Mesendoderm (in vitro differentiated cells): ENCODE measurements around the gene SPINT2. TPM values are rescaled to one million over a fixed set of nuclear protein-coding genes. Genes with fewer than 3 reads are reported as not detected.

Source experiments
- DNase-seq: peaks from one replicate; pipeline ENCODE4 v3.0.0; 2013
- H2AK5ac ChIP-seq: 2 replicates; pipeline ENCODE4 v1.6.1; 2013; ENCODE audit warnings: low read length, inconsistent platforms
- H2BK120ac ChIP-seq: 2 replicates; pipeline ENCODE4 v1.6.1; 2013; ENCODE audit warnings: low read depth, mild to moderate bottlenecking, low read length, moderate library complexity, mixed read lengths
- H2BK15ac ChIP-seq: replicated peaks from 2 replicates; pipeline ENCODE4 v1.6.1; 2013; ENCODE audit warnings: low read depth, mild to moderate bottlenecking, moderate library complexity
- H2BK5ac ChIP-seq: 2 replicates; pipeline ENCODE4 v1.6.1; 2013; ENCODE audit warnings: low read length, inconsistent platforms
- H3K18ac ChIP-seq: 2 replicates; pipeline ENCODE4 v1.6.1; 2013; ENCODE audit warnings: mild to moderate bottlenecking, low read length, mixed read lengths
- H3K23ac ChIP-seq: one replicate; pipeline ENCODE4 v1.6.1; 2013; ENCODE audit warnings: low read length
- H3K27ac ChIP-seq: 2 replicates; pipeline ENCODE4 v1.5.1; 2013; ENCODE audit warnings: low read depth, mild to moderate bottlenecking, inconsistent platforms, low read length, moderate library complexity
- H3K27me3 ChIP-seq: 2 replicates; pipeline ENCODE4 v1.6.1; 2013; ENCODE audit warnings: low read length, control low read depth, mild to moderate bottlenecking, inconsistent platforms; ENCODE audit not compliant: insufficient read depth, poor library complexity
- H3K36me3 ChIP-seq: 2 replicates; pipeline ENCODE4 v1.6.1; 2013; ENCODE audit warnings: low read length, inconsistent platforms; ENCODE audit not compliant: control insufficient read depth, insufficient read depth
- H3K4ac ChIP-seq: one replicate; pipeline ENCODE4 v1.6.1; 2013; ENCODE audit warnings: low read depth, mild to moderate bottlenecking, low read length, moderate library complexity
- H3K4me1 ChIP-seq: 2 replicates; pipeline ENCODE4 v1.6.1; 2013; ENCODE audit warnings: low read depth, low read length, inconsistent platforms; ENCODE audit not compliant: control insufficient read depth
- H3K4me2 ChIP-seq: 2 replicates; pipeline ENCODE4 v1.6.1; 2013; ENCODE audit warnings: low read length
- H3K4me3 ChIP-seq: 2 replicates; pipeline ENCODE4 v1.5.1; 2013; ENCODE audit warnings: mild to moderate bottlenecking, low read length
- H3K56ac ChIP-seq: one replicate; pipeline ENCODE4 v1.6.1; 2013; ENCODE audit warnings: low read length
- H3K79me1 ChIP-seq: 2 replicates; pipeline ENCODE4 v1.6.1; 2013; ENCODE audit warnings: low read length, inconsistent platforms
- H3K79me2 ChIP-seq: 2 replicates; pipeline ENCODE4 v1.6.1; 2013; ENCODE audit warnings: mild to moderate bottlenecking, low read length; ENCODE audit not compliant: control insufficient read depth, insufficient read depth
- H3K9ac ChIP-seq: 2 replicates; pipeline ENCODE4 v1.6.1; 2013; ENCODE audit warnings: low read length, inconsistent platforms
- H4K5ac ChIP-seq: one replicate; pipeline ENCODE4 v1.6.1; 2013; ENCODE audit warnings: low read length
- H4K8ac ChIP-seq: one replicate; pipeline ENCODE4 v1.6.1; 2013; ENCODE audit warnings: low read depth, mild to moderate bottlenecking, control low read depth, low read length, moderate library complexity
- WGBS: extraction: QIAGEN DNeasy Blood & Tissue Kit; methylation state at CpG from one replicate; pipeline ENCODE4 v1.1.7; 2013; ENCODE audit warnings: low lambda C conversion rate, missing lambda C conversion rate; ENCODE audit not compliant: insufficient coverage; ENCODE audit errors: extremely low coverage; 5-methylcytosine and 5-hydroxymethylcytosine counted together
- polyA plus RNA-seq, 2 experiments: library from polyadenylated mRNA; stranded (reverse); fragments of 200-250 nt; gene quantifications; one replicate each; pipeline ENCODE4 v1.2.3, GENCODE V29; 2013

The SPINT2 gene, protein sequence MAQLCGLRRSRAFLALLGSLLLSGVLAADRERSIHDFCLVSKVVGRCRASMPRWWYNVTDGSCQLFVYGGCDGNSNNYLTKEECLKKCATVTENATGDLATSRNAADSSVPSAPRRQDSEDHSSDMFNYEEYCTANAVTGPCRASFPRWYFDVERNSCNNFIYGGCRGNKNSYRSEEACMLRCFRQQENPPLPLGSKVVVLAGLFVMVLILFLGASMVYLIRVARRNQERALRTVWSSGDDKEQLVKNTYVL
- 134 TPM for polyA plus RNA-seq (2013, experiment 1 of 2)
- polyA plus RNA-seq (2013, experiment 2 of 2) = 134 TPM

DNA sequence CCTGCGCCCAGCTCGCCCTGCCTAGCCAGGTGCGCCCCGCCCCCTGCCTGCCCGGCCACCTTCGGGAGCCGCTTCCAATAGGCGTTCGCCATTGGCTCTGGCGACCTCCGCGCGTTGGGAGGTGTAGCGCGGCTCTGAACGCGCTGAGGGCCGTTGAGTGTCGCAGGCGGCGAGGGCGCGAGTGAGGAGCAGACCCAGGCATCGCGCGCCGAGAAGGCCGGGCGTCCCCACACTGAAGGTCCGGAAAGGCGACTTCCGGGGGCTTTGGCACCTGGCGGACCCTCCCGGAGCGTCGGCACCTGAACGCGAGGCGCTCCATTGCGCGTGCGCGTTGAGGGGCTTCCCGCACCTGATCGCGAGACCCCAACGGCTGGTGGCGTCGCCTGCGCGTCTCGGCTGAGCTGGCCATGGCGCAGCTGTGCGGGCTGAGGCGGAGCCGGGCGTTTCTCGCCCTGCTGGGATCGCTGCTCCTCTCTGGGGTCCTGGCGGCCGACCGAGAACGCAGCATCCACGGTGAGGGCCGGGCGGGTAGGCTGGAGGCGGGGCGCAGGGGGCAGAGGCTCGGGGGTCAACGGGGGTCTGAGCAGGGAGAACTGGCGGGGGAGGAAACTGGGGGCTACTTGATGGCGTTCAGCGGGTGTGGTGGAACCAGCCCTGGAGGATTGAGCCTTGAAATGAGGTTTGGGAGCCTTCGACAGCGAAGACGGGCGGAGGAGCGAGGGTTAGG is at the start of gene SPINT2:
Gene SPINT2 (plus strand): TSS at position 88 of the 727 bp plus-strand sequence. CDS start 320 bp downstream, at position 408.
- no CpG with 5 or more reads among the region's 78 CpGs for WGBS

DNA sequence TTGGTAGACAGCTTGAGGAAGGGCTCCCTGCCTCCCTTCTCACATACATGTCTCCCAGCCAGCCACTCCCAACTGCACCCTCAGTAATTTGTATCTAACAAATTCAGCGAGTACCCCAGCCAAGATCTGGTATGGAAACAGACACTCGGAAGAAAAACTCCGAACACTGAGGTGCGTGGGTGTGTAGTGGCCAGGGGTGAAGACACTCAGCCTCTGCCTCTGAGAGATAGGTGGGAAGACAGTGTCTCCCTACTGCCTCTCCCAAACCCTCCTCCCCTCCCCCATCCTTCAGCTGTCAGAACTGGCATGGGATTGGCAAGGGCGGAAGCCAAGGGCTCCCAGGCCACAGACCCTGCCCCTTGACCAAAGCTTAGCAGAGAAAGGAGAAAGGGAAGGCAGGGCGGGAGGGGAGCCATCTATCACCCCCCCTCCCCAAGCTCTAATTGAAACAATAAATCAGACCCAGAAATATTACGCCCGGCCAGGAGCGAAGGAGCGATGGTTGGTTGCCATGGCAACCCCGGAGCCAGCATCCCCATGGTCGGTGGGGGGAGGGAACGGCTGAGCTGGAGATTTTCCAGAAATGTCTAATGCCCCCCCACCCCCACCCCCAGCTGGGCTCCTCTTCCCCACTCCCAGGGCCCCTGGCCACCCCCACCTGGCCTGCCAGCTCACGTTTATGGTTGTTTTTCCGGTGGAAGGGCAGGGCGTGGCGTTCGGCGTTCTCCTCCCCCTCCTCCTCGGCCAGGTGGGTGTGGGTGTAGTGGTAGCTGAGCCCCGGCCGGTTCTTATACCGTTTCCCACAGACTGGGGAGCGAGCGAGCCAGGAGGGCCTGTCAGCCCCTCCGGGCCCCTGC is 47.4 kb upstream of the SPINT2 start:
- H3K4ac ChIP-seq = no peak overlapping the region
- no peak overlapping the region for H2BK15ac ChIP-seq
- H3K36me3 ChIP-seq = no peaks in the 10 kb centered on the region
- no peak overlapping the region for H3K18ac ChIP-seq
- no peak overlapping the region for H3K27ac ChIP-seq
- no peak overlapping the region for H3K4me2 ChIP-seq
- H3K56ac ChIP-seq = no peak overlapping the region
- no peak overlapping the region for H3K9ac ChIP-seq
- H3K4me1 ChIP-seq = no peaks in the 10 kb centered on the region
- no peak overlapping the region for H4K8ac ChIP-seq
- no peak overlapping the region for H4K5ac ChIP-seq
- no CpG with 5 or more reads among the region's 26 CpGs for WGBS
- no peak for DNase-seq
- H3K23ac ChIP-seq = no peak overlapping the region
- no peak overlapping the region for H2BK5ac ChIP-seq
- H3K4me3 ChIP-seq = no peak overlapping the region
- H2BK120ac ChIP-seq = no peak overlapping the region
- H3K79me2 ChIP-seq = no peaks in the 10 kb centered on the region
- H2AK5ac ChIP-seq = no peak overlapping the region
- no peaks in the 10 kb centered on the region for H3K27me3 ChIP-seq
- H3K79me1 ChIP-seq = no peaks in the 10 kb centered on the region

More for the DNA sequence above, at the start of gene SPINT2:
- H3K9ac ChIP-seq = peak within 1 kb of the TSS; percentile 93
- no peaks in the 10 kb centered on the region for H3K27me3 ChIP-seq
- peak within 1 kb of the TSS; percentile 96 for H3K56ac ChIP-seq
- peak within 1 kb of the TSS; percentile 83 for H3K4me2 ChIP-seq
- H3K4me3 ChIP-seq = peak within 1 kb of the TSS; percentile 78
- peaks cover 44% of the 10 kb centered on the region for H3K79me2 ChIP-seq
- peak within 1 kb of the TSS; percentile 83 for H3K18ac ChIP-seq
- H3K4me1 ChIP-seq = peaks cover 21% of the 10 kb centered on the region
- H2AK5ac ChIP-seq = peak within 1 kb of the TSS; percentile 79
- H4K5ac ChIP-seq = no peak within 1 kb of the TSS
- no peak within 1 kb of the TSS for H4K8ac ChIP-seq
- H2BK120ac ChIP-seq = no peak within 1 kb of the TSS
- H2BK15ac ChIP-seq = no peak within 1 kb of the TSS
- DNase-seq = peak; percentile 91
- H3K4ac ChIP-seq = peak within 1 kb of the TSS; percentile 57
- peaks cover 11% of the 10 kb centered on the region for H3K79me1 ChIP-seq
- H3K36me3 ChIP-seq = no peaks in the 10 kb centered on the region
- H2BK5ac ChIP-seq = peak within 1 kb of the TSS; percentile 67
- H3K23ac ChIP-seq = peak within 1 kb of the TSS; percentile 94
- peak within 1 kb of the TSS; percentile 84 for H3K27ac ChIP-seq

- Histone ChIP-seq H3K23ac (no peak overlapping the region), H2AK5ac (no peak overlapping the region), H3K4me3 (no peak overlapping the region), H3K4me2 (no peak overlapping the region), H3K79me2 (no peaks in the 10 kb centered on the region), H4K8ac (no peak overlapping the region), H2BK120ac (no peak overlapping the region), H3K36me3 (no peaks in the 10 kb centered on the region), H3K79me1 (no peaks in the 10 kb centered on the region), H3K27me3 (no peaks in the 10 kb centered on the region), H3K27ac (no peak overlapping the region), H3K9ac (no peak overlapping the region), H3K4me1 (no peaks in the 10 kb centered on the region), H3K56ac (no peak overlapping the region), H2BK15ac (no peak overlapping the region), H3K18ac (no peak overlapping the region), H3K4ac (no peak overlapping the region), H2BK5ac (no peak overlapping the region), H4K5ac (no peak overlapping the region)
- DNase-seq = no peak
- WGBS = no CpG with 5 or more reads among the region's 3 CpGs
Observed at GRCh38 chr19:38218204-38218603, 46.2 kb upstream of the SPINT2 start.

GRCh38 chr19:38219221-38219620 is 45.2 kb upstream of the SPINT2 start:
- no peak overlapping the region for H3K23ac ChIP-seq
- H2BK5ac ChIP-seq = no peak overlapping the region
- no peak for DNase-seq
- no peak overlapping the region for H2BK120ac ChIP-seq
- no peak overlapping the region for H3K4me3 ChIP-seq
- H3K27ac ChIP-seq = no peak overlapping the region
- H3K4me2 ChIP-seq = no peak overlapping the region
- no peak overlapping the region for H3K56ac ChIP-seq
- H4K5ac ChIP-seq = no peak overlapping the region
- no peaks in the 10 kb centered on the region for H3K36me3 ChIP-seq
- no peak overlapping the region for H3K18ac ChIP-seq
- no peaks in the 10 kb centered on the region for H3K27me3 ChIP-seq
- H3K4ac ChIP-seq = no peak overlapping the region
- no peaks in the 10 kb centered on the region for H3K79me1 ChIP-seq
- H2BK15ac ChIP-seq = no peak overlapping the region
- H3K4me1 ChIP-seq = no peaks in the 10 kb centered on the region
- WGBS = no CpG with 5 or more reads among the region's 10 CpGs
- H2AK5ac ChIP-seq = no peak overlapping the region
- no peaks in the 10 kb centered on the region for H3K79me2 ChIP-seq
- no peak overlapping the region for H3K9ac ChIP-seq
- no peak overlapping the region for H4K8ac ChIP-seq

- no peaks in the 10 kb centered on the region for H3K36me3 ChIP-seq
- H3K23ac ChIP-seq = no peak overlapping the region
- WGBS = no CpG with 5 or more reads among the region's 6 CpGs
- no peaks in the 10 kb centered on the region for H3K4me1 ChIP-seq
- no peak overlapping the region for H2AK5ac ChIP-seq
- no peak overlapping the region for H4K5ac ChIP-seq
- no peaks in the 10 kb centered on the region for H3K79me1 ChIP-seq
- no peak for DNase-seq
- no peak overlapping the region for H2BK5ac ChIP-seq
- no peak overlapping the region for H3K18ac ChIP-seq
- no peak overlapping the region for H3K9ac ChIP-seq
- no peak overlapping the region for H3K56ac ChIP-seq
- H3K79me2 ChIP-seq = no peaks in the 10 kb centered on the region
- H3K27ac ChIP-seq = no peak overlapping the region
- H3K27me3 ChIP-seq = no peaks in the 10 kb centered on the region
- no peak overlapping the region for H2BK120ac ChIP-seq
- no peak overlapping the region for H2BK15ac ChIP-seq
- no peak overlapping the region for H3K4me3 ChIP-seq
- no peak overlapping the region for H4K8ac ChIP-seq
- no peak overlapping the region for H3K4ac ChIP-seq
- no peak overlapping the region for H3K4me2 ChIP-seq
Observed at GRCh38 chr19:38221421-38221820, 43.0 kb upstream of the SPINT2 start.
